ENCODE results near the gene LAMA2. TPM values are rescaled to one million over a fixed set of nuclear protein-coding genes. Genes with fewer than 3 reads are reported as not detected.

Gene LAMA2
- total RNA-seq, 6 experiments from 2014 or later = 2.9 to 12.1 (median 6.2) TPM

DNA sequence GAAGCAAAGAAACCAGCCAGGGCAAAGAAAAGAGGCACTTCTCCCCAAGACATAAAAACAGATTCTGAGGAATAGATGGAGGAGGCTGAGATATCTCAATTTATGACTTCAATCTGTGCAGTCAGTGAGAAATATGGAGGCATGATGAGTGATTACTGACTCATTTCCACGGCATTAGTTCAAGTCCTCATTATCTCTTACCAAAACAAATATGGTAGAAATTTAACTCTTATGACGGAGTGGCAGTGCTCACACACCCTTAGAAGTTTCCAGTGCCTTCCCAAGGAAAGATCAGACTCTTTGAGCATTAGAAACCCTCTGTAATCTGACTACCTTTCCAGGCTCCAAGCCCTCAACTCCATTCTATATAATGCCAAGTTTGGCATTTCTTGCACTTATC is 463.0 kb downstream of the LAMA2 start:
- TF ChIP-seq, protein P1, sequence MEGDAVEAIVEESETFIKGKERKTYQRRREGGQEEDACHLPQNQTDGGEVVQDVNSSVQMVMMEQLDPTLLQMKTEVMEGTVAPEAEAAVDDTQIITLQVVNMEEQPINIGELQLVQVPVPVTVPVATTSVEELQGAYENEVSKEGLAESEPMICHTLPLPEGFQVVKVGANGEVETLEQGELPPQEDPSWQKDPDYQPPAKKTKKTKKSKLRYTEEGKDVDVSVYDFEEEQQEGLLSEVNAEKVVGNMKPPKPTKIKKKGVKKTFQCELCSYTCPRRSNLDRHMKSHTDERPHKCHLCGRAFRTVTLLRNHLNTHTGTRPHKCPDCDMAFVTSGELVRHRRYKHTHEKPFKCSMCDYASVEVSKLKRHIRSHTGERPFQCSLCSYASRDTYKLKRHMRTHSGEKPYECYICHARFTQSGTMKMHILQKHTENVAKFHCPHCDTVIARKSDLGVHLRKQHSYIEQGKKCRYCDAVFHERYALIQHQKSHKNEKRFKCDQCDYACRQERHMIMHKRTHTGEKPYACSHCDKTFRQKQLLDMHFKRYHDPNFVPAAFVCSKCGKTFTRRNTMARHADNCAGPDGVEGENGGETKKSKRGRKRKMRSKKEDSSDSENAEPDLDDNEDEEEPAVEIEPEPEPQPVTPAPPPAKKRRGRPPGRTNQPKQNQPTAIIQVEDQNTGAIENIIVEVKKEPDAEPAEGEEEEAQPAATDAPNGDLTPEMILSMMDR (IDR thresholded peaks at IDR 0.05) = no peak
- no peak for TF ChIP-seq POLR2A (IDR thresholded peaks at IDR 0.05)
- intact Hi-C loops (cut with DNase I) = no loop called here

DNA sequence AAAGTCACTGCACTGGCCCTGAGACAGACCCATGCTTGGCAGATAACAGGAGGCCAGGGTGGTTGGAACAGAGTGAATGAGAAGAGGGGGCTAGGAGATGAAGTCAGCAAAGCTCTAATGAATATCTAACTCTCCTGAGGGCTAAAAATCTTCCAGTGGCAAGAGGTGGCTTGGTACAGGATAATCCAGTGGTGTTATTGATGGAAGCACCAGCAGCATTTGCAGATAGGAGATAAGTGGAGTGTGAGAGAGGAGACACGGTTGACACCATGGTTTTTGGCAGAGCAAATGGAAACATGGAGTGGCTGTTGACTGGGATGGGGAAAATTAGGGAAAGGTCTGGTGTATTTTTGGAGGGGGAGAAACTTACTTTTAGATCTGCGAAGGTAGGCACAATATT is 464.0 kb downstream of the LAMA2 start:
- Histone ChIP-seq H3K27ac (no peak overlapping the region), H3K4me1 (no peaks in the 10 kb centered on the region), H3K27me3 (no peaks in the 10 kb centered on the region), H3K4me3 (no peak overlapping the region), H3K36me3 (no peaks in the 10 kb centered on the region), H3K9me3 (no peaks in the 10 kb centered on the region)
- TF ChIP-seq POLR2A (IDR thresholded peaks at IDR 0.05) = no peak
- TF ChIP-seq, protein P1 (IDR thresholded peaks at IDR 0.05) = no peak
- DNase-seq (no peak), ATAC-seq (no peak)
- intact Hi-C loops (cut with DNase I) = no loop called here
- WGBS (ENCODE audit: insufficient coverage, low coverage, low lambda C conversion rate, missing lambda C conversion rate) = 48% methylated on average over 2 of the region's 2 CpGs

More for the DNA sequence above, 463.0 kb downstream of the LAMA2 start:
- Histone ChIP-seq H3K9me3 (no peaks in the 10 kb centered on the region), H3K4me3 (no peak overlapping the region), H3K4me1 (no peaks in the 10 kb centered on the region), H3K27ac (no peak overlapping the region), H3K36me3 (no peaks in the 10 kb centered on the region), H3K27me3 (no peaks in the 10 kb centered on the region)
- DNase-seq (no peak), ATAC-seq (no peak)
- WGBS (ENCODE audit: insufficient coverage, low coverage, low lambda C conversion rate, missing lambda C conversion rate) = 13% methylated on average over 1 of the region's 2 CpGs

DNA sequence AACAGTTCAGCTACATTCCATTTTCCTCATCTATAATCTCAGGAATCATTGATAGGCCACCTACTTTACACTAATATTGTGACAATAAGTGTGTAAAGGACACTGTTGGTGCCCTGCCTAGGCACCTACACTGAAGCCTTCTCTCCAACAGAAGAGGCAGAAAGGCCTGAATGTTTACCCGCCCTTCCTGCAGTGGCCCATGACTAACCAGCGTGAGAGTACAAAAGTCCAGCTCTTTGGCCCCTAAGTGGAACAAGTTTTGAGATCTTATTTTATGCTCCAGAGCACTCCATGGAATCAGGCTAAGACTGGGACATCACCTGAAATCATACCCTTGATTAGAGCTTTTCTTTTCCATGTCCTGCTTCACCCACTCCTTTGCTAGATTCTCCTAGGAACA is 467.3 kb downstream of the LAMA2 start:
- Histone ChIP-seq H3K27ac (no peak overlapping the region), H3K9me3 (no peaks in the 10 kb centered on the region), H3K4me1 (no peaks in the 10 kb centered on the region), H3K36me3 (no peaks in the 10 kb centered on the region), H3K4me3 (no peak overlapping the region), H3K27me3 (no peaks in the 10 kb centered on the region)
- 61% methylated on average over 2 of the region's 2 CpGs for WGBS (ENCODE audit: insufficient coverage, low coverage, low lambda C conversion rate, missing lambda C conversion rate)
- ATAC-seq (no peak), DNase-seq (no peak)
- no peak for TF ChIP-seq POLR2A (IDR thresholded peaks at IDR 0.05)
- TF ChIP-seq, protein P1 (IDR thresholded peaks at IDR 0.05) = no peak
- intact Hi-C loops (cut with DNase I) = no loop called here

DNA sequence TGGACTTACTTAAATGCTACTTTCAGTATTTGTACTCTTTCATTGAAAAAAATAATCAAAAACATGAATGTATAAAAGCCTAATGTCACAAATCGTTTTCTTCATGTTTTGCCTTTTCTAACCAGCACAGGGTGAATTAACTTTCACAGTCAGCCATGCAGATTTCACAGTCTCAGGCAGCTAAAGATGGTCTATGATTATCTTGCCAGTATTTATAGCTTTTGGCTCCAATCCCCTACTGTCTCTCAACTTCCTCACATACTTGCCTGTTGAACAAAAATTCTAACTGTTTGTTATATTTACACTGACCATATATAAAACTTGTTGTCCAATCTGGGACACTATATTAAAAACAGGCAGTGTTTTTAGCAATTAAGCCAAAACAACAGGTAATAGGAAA is 468.9 kb downstream of the LAMA2 start:
- DNase-seq = no peak
- TF ChIP-seq, protein P1 (IDR thresholded peaks at IDR 0.05) = no peak
- no peak for TF ChIP-seq POLR2A (IDR thresholded peaks at IDR 0.05)
- intact Hi-C loops (cut with DNase I) = no loop called here
- no peak for ATAC-seq
- no peak overlapping the region for H3K27ac ChIP-seq
- H3K4me3 ChIP-seq = no peak overlapping the region
- H3K27me3 ChIP-seq = no peaks in the 10 kb centered on the region
- WGBS (ENCODE audit: insufficient coverage, low coverage, low lambda C conversion rate, missing lambda C conversion rate) = 31% methylated on average over 1 of the region's 1 CpG
- H3K36me3 ChIP-seq = no peaks in the 10 kb centered on the region
- no peaks in the 10 kb centered on the region for H3K4me1 ChIP-seq
- no peaks in the 10 kb centered on the region for H3K9me3 ChIP-seq

DNA sequence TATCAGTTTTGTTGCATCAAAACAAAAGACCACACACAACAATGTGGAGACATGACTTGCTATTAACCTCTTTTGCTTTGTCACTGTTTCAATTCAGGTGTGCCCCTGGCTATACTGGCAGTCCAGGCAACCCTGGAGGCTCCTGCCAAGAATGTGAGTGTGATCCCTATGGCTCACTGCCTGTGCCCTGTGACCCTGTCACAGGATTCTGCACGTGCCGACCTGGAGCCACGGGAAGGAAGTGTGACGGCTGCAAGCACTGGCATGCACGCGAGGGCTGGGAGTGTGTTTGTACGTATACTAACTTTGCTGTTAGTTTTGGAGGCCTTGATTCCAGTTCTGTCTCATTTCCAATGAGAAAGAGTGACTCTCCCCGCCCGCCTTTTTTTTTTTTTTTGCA is 470.1 kb downstream of the LAMA2 start:
- DNase-seq (no peak), ATAC-seq (peak in 1 of 4 donors; percentile 25)
- no peaks in the 10 kb centered on the region for H3K27me3 ChIP-seq
- no peak overlapping the region for H3K27ac ChIP-seq
- TF ChIP-seq POLR2A (IDR thresholded peaks at IDR 0.05) = no peak
- TF ChIP-seq, protein P1 (IDR thresholded peaks at IDR 0.05) = no peak
- no peaks in the 10 kb centered on the region for H3K36me3 ChIP-seq
- no peaks in the 10 kb centered on the region for H3K4me1 ChIP-seq
- 72% methylated on average over 5 of the region's 9 CpGs for WGBS (ENCODE audit: insufficient coverage, low coverage, low lambda C conversion rate, missing lambda C conversion rate)
- intact Hi-C loops (cut with DNase I) = no loop called here
- no peaks in the 10 kb centered on the region for H3K9me3 ChIP-seq
- no peak overlapping the region for H3K4me3 ChIP-seq

Measured in right lobe of liver (tissue), 6 donors.